ENCODE data around the gene MN1.

Gene MN1

GRCh38 chr22:27750584-27751265 lies 50.8 kb downstream of the MN1 start:
- TF ChIP-seq CTCF (IDR thresholded peaks at IDR 0.05; ENCODE audit: low read length, missing control alignments) = no peak
- no peak overlapping the region for H3K4me3 ChIP-seq (replicated peaks; ENCODE audit: low read depth, low read length)
- peak; percentile 30 for DNase-seq (ENCODE audit: low read depth)

- DNase-seq (ENCODE audit: low read depth) = peak; percentile 51
- TF ChIP-seq CTCF (IDR thresholded peaks at IDR 0.05; ENCODE audit: low read length, missing control alignments) = no peak
- H3K4me3 ChIP-seq (replicated peaks; ENCODE audit: low read depth, low read length) = no peak overlapping the region
Measured at GRCh38 chr22:27749597-27750225, 51.8 kb downstream of the MN1 start.

- TF ChIP-seq CTCF (IDR thresholded peaks at IDR 0.05; ENCODE audit: low read length, missing control alignments) = no peak
- H3K4me3 ChIP-seq (replicated peaks; ENCODE audit: low read depth, low read length) = peak overlapping the region; percentile 12
- peak; percentile 66 for DNase-seq (ENCODE audit: low read depth)
Measured at GRCh38 chr22:27748751-27749191, 52.8 kb downstream of the MN1 start.

- DNase-seq (ENCODE audit: low read depth) = peak; percentile 57
- TF ChIP-seq CTCF (IDR thresholded peaks at IDR 0.05; ENCODE audit: low read length, missing control alignments) = no peak
- peak overlapping the region; percentile 12 for H3K4me3 ChIP-seq (replicated peaks; ENCODE audit: low read depth, low read length)
Measured at GRCh38 chr22:27748349-27748748, 53.2 kb downstream of the MN1 start.

GRCh38 chr22:27747396-27748221 lies 53.9 kb downstream of the MN1 start:
- peak; percentile 42 for TF ChIP-seq CTCF (IDR thresholded peaks at IDR 0.05; ENCODE audit: low read length, missing control alignments)
- no peak overlapping the region for H3K4me3 ChIP-seq (replicated peaks; ENCODE audit: low read depth, low read length)
- peak; percentile 60 for DNase-seq (ENCODE audit: low read depth)

- TF ChIP-seq CTCF (IDR thresholded peaks at IDR 0.05; ENCODE audit: low read length, missing control alignments) = no peak
- no peak for DNase-seq (ENCODE audit: low read depth)
- no peak overlapping the region for H3K4me3 ChIP-seq (replicated peaks; ENCODE audit: low read depth, low read length)
Measured at GRCh38 chr22:27746918-27747317, 54.6 kb downstream of the MN1 start.

Data from fibroblast of pulmonary artery (primary cell).